Stimulated activated CD8-positive, alpha-beta memory T cell treated with anti-CD3 and anti-CD28 coated beads, Interleukin-7, amount 100 ng/mL, for 1 hour (primary cell): ENCODE data around the gene MAP3K2.

Experiments
- DNase-seq, 2 donors: peaks; one replicate each; pipeline ENCODE4 v3.0.0-alpha.2; 2020; ENCODE audit warnings: low read depth in 2 of 2

Gene MAP3K2

DNA sequence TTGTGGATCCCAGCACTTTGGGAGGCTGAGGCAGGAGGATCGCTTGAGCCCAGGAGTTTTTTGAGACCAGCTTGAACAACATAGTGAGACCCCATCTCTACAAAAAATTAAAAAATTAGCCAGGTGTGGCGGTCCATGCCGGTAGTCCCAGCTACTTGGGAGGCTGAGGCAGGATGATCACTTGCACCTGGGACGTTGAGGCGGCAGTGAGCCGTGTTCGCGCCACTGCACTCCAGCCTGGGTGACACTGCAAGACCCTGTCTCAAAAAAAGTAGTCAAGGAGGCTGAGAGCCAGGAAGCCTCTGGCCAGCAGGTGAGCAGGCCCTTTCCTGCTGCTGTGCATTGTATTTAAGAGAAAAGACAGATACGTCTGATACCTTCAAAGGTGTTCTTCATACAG, 19.3 kb upstream of the MAP3K2 start:
- no peak for DNase-seq

DNA sequence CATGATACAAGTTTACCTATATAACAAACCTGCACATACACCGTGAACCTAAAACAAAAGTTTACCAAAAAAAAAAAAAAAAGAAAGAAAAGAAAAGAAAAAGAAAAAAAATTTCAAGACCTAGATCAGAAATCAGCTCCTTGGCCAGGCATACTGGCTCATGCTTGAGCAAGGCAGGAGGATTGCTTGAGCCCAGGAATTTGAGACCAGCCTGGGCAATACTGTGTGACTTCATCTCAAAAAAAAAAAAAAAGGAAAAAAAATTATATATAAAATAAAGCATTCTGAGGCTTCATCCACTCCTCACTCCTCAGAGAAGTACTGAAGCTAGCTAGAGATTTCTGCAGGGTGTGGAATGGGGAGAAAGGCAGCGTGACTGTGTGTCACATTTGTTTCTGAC, 18.7 kb upstream of the MAP3K2 start:
- no peak for DNase-seq

DNA sequence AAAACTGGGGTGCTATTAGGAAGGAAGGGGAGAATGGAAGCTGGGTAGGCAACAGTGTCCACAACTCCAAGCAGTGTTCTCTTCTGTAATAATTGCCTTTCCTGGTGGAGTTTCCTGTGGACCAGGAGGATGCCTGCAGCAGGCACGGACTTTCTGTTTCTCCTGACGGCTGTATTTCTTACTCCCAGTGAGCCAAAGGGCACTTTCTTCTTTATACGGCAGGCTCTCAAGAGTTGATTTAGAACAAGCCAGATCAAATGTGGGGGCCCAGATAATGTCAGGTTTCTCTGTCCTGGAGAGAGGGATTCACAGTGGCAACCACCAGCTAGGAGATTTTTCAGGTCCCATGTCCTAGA, 17.5 kb upstream of the MAP3K2 start:
- no peak for DNase-seq

DNA sequence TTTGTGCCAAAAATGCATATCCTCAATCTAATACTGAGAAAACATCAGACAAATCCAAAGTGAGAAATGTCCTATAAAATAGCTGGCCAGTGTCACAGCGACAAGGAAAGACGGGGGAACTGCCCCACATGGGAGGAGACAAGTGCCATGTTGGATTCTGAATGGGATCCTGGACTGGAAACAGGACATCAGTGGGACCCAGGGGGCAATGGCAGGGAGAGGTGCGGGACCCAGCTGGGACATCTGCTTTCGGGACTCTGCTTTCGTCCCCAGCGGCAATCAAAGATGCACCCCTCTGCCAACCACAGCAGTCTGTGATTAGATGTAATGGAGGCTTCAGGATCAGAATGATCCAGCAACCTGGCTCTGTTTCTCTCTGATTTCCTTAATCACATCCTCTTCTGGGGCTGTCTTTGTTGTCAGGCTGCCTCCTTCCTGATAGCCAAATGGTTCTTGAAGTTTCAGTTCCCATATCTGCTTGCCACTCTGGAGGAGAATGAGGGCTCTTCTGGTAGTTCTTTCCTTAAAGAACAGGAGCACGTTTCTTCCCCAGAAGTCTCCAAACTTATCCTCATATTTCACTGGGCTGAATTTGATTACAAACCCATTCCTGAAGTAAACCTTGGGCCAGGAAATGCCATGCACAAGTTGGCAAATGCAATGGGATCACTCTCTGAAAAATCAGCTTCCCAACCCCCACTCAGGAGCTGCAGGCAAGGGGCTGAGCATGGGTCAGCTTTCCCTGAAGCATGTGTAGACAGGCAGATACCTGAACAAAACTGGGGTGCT, 16.9 kb upstream of the MAP3K2 start:
- no peak for DNase-seq

DNA sequence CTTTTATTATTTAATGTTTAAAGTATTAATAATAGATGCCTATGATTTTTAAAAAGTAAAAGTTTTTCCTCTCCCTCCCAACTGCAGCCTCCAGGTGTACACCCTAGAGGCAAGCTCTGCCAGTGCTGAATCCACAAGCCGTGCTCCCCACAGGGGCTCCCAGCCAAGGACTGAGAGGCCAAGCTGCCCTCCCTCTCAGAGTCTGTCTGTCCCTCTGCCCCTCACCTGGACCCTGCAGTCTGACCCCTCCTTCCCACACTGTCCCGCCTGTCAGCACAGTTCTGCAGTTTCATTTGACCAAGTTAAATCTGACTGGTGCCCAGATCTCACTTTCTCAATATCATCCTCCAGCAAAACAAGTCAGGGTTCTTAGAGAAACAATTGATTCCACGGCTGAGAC, 15.7 kb upstream of the MAP3K2 start:
- DNase-seq, result no peak

DNA sequence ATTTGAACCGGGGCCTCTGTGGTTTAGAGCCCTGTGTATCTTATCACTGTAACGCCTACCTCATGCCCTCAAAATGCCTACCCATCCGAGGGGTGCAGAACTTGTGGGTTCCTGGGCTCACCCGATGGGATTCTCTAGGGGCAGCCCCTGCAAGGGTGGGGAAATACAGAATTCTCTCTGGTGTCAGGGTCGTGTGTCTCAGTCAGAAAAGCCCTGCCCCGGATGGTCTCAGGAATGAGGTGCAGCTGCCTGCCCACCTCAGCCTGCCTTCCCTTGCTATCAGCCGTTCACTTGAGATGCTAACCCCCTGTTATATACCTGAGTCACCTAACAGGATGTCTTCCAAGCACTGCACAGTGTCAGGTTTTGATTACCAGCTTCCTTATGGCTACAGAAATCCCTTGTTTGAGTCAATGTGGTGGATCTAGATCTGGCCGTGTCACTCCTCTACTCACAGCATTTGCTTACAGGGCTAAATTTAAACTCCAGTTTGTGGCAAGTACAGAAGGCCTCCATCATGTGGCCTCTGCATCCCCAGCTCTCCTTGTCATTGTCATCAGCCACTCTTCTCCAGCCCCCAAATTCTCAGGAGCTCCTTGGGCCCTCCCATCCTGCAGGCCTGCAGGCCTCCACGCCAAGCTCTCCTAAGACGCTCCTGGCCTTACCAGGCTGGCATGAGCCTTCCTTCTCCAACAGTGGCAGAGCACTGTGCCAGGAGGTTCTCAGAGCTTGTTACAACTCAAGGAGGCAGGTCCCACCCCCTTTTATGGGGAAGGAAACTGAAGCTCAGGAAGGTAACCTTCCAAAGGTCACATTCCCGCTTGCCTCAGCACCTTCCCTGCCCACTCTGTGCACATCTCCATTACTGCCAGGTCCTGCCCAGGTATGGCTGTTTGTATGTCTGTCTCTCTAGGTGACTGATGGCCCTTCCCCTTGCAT, 14.3 kb upstream of the MAP3K2 start:
- DNase-seq, result no peak

DNA sequence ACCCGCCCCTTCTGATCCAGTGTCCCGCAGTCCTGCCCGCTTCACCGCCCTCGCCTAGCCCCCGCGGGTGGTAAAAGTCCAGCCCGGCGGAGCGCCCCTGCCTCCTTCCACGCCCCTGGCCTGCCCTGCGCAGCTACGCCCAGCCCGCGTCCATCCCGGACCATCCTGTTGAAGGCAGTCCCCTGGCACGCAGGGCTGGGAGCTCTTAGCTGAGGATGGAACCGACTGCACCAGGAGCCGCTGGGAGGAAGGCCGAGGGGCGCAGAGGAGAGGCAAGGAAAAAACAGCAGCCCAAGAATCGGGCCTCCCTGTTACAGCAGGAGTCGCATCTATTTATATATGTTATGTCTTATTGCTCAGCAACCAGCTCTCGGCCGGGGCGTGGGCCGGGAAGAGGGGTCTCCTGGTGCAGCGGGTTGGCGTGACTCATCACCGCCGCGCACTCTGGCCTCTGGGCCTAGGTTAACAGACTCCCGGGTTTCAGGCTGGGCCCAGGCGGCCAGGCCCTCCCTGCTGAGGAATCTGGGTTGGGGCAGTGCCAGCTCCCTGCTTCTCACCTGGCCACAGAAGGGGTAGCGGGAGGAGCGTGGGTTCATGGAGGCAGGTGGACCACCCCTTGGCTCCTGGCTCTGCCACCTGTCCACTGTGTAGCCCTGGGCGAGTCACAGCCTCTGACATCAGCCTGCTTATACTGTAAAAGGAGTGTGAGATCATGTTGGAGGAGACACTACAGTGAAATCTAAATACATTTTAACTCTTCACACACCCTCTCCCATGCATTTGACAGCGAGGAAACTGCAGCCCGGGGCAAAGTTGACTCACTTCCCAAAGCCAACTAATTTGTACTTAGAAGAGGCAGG, 13.4 kb upstream of the MAP3K2 start:
- DNase-seq, result no peak

DNA sequence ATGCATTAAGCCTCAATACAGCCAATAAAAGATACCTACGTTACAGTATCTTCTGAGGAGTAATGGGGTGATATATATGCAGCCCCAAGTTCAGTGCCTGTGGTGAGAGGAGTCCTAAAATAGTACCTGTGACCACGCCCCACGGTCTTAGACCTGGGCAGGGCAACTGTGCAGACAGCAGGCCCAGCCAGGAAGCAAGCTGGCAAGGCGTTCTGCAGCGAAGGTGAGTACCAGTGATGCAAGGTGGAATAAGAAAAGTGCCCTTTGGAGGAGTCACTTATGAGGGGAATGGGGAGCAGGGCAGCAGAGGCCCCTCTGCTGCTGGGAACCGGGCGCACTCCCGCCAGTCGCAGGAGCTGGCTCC, 12.7 kb upstream of the MAP3K2 start:
- DNase-seq, result no peak

DNA sequence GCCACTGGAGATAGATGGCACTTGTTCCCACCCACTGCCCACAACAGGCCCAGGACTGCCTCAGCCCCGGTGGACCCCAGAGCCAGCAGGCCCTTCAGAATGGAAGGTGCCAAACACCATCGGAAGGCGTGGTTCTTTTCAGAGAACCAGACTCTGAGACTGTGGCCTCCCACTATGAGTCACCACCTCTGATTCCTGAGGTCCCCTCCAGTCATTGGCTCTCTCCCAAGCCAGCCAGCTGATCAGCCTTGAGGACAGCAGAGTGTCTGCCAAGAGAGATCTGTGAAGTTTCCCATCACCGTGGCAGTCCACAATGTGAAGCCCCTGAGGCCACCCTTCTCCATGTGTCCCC, 10.4 kb upstream of the MAP3K2 start:
- DNase-seq, result no peak

DNA sequence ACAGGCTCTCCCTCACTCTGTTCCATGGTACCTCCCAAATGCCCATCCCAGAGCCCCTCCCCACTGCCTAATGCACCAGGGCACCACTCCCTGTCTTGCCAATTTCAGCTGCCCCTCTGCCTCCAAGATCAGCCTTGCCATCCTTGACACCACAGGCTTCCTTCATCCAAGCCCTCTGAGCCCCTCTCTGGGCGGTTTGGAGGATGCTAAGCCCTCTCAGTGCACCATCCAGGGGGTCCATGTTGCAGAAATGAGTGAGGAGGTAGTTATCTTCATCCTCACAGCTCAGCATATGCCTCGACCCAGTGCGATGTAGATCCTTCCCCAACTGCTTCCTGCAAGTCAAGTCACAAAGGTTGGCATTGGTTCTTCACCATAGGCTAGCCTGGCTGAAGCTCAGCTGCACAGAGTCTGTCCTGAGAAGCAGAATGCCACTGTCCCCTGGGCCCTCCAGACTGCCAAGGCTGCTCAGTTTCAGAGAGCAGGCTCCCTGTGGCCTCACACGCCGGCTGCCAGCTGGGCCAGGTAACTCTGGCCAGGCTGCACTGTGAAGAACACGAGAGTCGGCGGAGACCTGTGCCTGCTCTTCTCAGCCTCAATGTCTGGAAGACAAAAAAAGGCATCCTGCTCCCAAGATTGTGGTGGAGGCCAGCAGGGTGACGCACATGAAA, 9.9 kb upstream of the MAP3K2 start:
- no peak for DNase-seq

DNA sequence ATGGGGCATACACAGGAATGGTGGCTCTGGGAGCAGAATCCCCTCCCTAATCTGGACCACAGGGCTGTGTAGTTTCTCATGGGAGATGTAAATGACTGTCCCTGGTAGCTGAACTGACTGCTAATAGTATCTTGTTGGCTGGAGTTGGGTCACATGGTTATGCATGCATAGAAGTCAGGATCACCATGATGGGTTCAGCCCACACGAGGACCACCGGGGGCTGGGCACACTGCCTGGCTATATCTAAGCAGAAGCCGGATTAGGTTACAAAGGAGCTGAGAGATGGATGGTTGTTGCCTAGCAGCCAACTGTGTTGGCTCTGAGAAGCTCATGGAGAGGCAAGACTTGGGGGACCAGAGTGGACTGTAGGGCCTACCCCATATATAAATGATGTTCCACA, 6.7 kb upstream of the MAP3K2 start:
- DNase-seq, result no peak

DNA sequence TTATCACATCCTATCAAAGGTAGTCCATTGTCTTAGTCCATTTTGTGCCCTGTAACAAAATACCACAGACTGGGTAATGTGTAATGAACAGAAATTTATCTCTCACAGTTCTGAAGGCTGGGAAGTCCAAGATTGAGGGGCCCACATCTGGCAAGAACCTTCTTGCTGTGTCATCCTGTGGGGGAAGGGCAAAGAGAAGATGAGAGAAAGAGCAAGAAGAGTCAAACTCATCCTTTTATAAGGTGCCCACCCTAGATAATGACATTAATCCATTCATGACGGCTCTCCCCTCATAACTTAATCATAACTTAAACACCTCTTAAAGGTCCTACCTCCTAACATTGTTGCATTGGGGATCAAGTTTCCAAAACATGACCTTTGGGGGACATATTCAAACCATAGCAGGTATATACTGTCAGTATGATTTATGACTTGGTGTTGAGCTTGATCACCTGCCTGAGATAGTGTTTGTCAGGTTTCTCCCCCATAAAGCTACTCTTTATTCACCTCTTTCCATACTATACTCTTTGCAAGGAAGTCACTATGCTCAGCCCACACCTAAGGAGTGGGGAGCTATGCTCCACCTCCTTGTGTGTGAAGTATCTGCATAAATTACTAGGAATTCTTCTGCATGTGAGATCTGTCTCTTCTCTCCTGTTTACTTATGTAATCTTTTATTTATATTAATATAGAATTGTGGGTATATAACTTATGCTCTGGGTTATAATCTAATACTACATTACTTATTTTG, 5.2 kb upstream of the MAP3K2 start:
- no peak for DNase-seq

DNA sequence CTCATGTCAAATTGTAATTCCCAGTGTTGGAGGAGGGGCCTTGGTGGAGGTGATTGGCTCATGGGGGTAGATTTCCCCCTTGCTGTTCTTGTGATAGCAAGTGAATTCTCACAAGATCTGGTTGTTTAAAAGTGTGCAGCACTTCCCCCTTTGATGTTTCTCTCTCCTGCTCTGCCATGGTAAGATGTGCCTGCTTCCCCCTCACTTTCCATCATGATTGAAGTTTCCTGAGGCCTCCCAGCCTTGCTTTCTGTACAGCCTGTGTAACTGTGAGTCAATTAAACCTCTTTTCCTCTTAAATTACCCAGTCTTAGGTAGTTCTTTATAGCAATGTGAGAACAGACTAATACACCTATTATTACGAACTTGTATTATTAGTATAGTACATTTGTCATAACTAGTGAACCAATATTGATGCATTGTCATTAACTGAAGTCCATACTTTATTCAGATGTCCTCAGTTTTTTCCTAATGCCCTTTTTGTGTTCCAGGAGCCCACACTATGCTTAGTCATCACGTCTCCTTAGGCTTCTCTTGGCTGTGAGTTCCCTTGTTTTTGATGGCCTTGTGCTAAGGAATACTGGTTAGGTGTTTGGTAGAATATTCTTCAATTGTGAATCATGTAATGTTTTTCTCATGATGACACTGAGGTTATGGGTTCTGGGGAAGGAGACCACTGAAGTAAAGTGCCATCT, 4.5 kb upstream of the MAP3K2 start:
- DNase-seq, result no peak

DNA sequence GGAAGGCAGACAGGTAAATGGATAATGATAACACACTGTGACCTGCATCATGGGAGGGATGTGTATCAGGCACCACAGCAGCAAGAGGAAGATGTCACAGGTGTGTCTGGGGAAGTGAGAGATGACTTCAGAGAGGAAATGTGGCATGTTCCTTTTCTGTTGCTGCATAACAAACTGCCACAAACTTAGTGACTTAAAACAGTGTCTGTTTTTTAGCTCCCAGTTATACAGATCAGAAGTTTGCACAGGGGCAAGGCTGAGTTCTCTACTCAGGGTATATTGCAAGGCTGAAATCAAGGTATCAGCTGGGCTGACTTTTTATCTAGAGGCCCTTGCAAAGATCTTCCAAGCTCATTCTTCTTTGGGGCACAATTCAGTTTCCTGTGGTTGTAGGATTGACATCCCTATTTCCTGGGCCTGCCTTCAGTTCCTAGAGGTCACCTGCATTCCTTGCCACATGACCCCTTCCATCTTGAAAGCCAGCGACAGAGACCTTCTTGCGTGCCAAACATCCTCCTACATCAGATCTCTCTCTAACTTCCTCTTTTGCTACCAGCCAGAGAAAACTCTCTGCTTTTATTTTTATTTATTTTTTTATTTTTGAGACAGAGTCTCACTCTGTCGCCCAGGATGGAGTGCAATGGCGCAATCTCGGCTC, 2.1 kb upstream of the MAP3K2 start:
- no peak for DNase-seq

DNA sequence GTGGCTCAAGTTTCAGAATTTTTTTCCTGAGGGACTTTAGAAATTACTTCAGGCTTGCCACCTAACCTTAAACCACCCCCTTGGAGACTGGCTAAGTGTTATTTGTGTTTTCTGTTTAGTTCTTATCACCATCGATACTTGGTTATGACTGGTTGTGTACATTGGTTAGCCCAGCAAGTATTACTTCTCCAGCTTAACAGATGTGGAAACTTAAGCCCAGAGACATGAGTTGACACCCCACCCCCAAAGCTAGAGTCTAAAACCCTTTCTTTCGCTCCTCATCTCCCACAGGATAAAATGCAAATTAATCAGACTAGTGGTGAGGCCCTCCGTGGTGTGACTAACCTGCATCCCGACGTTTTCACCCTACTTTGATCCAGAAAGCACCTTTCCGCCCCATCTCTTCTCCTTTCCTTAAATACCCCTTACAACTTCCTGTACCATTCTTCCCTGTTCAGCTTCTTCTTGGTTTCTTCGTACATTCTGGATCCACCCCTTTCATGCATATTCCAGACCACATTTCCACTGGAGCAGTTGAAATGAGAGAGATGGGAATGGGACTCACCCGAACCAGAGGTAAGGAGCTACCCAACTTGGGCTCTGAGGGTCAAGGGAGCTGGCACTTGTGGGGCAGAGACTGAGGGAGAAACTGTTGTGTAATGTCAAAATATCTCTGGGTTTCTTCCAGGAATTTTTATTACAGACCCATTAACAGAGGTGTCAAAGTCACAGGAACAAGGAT, 819 bp upstream of the MAP3K2 start:
- DNase-seq, result no peak

DNA sequence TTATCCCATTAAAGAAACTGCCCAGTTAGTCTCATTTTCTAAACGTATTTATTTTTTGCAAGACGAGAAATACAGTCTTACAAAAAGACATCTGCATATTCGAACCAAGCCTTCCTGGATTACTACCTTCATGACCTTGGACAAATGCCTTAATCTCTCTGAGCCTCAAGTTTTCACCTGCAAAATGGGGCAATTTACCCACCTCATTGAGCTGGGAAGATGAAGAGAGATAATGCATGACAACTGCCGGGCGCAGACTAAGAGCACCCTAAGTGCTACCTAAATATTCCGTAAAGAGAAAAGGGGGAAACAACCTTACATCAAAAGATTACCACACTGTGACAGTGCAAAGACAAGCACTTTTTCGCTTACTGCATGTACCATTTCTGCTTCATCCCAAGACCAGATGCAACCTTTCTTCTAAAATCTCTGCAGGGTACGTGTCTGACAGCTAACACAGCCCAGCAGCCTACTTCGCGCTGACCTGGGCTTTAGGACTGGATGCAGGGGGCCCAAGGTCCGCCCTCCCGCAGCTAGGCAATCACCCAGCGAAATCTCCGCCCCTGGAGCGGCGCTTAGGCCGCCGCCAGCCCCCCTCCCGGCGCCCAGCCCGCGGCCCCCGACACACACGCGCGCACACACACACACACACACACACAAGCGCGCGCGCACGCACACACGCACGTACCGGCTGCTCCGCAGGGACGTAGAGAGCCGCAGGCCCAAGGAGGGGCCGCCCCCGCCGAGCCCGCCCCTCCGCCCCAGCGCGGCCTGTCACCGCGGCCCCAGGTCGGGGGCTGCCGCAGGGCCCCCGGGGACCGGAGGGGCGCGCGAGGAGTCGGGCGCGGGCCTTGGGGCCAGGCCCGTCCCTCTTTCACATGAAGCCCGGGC, 766 bp downstream of the MAP3K2 start:
- DNase-seq, result peak; percentile 51 to 52

DNA sequence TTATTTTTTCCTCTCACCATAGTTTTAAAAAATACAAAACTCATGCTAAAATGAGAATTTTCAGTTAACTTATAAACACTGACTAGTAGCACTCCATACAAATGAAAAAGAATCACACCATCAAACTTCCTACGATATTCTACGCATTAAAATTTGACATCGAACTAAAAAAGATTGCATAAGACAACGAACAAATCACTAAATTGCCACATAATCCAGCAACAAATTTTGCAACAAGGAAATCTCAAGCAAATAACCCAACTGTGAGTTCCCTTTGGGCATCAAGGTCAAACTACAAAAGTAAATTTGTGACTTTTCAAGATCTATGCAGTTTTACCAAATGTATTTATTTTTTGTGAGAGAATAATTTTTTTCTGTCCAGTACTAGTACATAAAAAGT, 1.5 kb downstream of the MAP3K2 start:
- DNase-seq, result no peak

DNA sequence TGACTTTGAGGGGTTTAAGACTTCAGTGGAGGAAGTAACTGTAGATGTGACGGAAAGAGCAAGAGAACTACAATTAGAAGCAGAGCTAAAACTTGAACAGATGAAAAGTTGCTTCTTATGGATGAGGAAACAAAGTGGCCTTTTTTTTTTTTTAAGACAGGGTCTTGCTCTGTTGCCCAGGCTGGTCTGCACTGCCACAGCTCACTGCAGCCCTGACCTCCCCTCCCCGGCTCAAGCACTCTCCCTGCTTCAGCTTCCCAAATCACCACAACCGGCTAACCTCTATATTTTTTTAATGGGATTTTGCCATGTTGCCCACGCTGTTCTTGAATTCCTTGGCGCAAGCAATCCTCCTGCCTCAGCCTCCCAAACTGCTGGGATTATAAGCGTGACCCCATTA, 3.2 kb downstream of the MAP3K2 start:
- no peak for DNase-seq
